Chondrocyte (in vitro differentiated cells): Measurements from ENCODE around the gene AOC2. TPM values are rescaled to one million over a fixed set of nuclear protein-coding genes. Genes with fewer than 3 reads are reported as not detected.
"Not testable (repeated sequence)": the region's sequence is repeated elsewhere in the genome, so short reads cannot be mapped to it uniquely, and the experiment has no call there.

Experiments used
- DNase-seq: peaks from one replicate; pipeline ENCODE4 v3.0.0; 2021; ENCODE audit warnings: mixed read lengths, low spot score
- H3K27ac Mint-ChIP-seq: one replicate; pipeline ENCODE4 v1.8.0; 2021; ENCODE audit warnings: mild to moderate bottlenecking, moderate library complexity, mixed read lengths; ENCODE audit not compliant: unreplicated experiment
- H3K27me3 Mint-ChIP-seq: 2 replicates; pipeline ENCODE4 v1.8.0; 2021; ENCODE audit warnings: low read depth, mixed read lengths
- H3K36me3 Mint-ChIP-seq: 2 replicates; pipeline ENCODE4 v1.8.0; 2021; ENCODE audit warnings: low read depth, mixed read lengths
- H3K4me1 Mint-ChIP-seq: 2 replicates; pipeline ENCODE4 v1.8.0; 2021; ENCODE audit warnings: low read depth, mild to moderate bottlenecking, mixed read lengths
- H3K4me3 Mint-ChIP-seq: one replicate; pipeline ENCODE4 v1.8.0; 2021; ENCODE audit warnings: mild to moderate bottlenecking, moderate library complexity, mixed read lengths; ENCODE audit not compliant: unreplicated experiment
- H3K9me3 Mint-ChIP-seq: 2 replicates; pipeline ENCODE4 v1.8.0; 2021; ENCODE audit warnings: low read depth, mixed read lengths
- CTCF ChIP-seq: fragments of 200-600 bp; sonication (generic); IDR thresholded peaks from 2 replicates; pipeline ENCODE4 v1.5.0; 2021; ENCODE audit warnings: antibody characterized with exemption, mild to moderate bottlenecking, moderate library complexity
- total RNA-seq: library from RNA; stranded (reverse); gene quantifications from 3 replicates; pipeline ENCODE4 v1.2.1, GENCODE V29; 2021

Gene AOC2
- total RNA-seq, 1 donor from 2014 or later, result 1.4 TPM

- TF ChIP-seq CTCF, result no peak
- peaks cover 15% of the 10 kb centered on the region for H3K4me1 Mint-ChIP-seq
- no peaks in the 10 kb centered on the region for H3K36me3 Mint-ChIP-seq
- no peak for DNase-seq
- peak overlapping the region; percentile 24 for H3K4me3 Mint-ChIP-seq
- H3K9me3 Mint-ChIP-seq, result no peaks in the 10 kb centered on the region
- no peak overlapping the region for H3K27ac Mint-ChIP-seq
- H3K27me3 Mint-ChIP-seq, result no peaks in the 10 kb centered on the region
These were observed 9.2 kb downstream of the AOC2 start for GRCh38 chr17:42853597-42853967.

DNA sequence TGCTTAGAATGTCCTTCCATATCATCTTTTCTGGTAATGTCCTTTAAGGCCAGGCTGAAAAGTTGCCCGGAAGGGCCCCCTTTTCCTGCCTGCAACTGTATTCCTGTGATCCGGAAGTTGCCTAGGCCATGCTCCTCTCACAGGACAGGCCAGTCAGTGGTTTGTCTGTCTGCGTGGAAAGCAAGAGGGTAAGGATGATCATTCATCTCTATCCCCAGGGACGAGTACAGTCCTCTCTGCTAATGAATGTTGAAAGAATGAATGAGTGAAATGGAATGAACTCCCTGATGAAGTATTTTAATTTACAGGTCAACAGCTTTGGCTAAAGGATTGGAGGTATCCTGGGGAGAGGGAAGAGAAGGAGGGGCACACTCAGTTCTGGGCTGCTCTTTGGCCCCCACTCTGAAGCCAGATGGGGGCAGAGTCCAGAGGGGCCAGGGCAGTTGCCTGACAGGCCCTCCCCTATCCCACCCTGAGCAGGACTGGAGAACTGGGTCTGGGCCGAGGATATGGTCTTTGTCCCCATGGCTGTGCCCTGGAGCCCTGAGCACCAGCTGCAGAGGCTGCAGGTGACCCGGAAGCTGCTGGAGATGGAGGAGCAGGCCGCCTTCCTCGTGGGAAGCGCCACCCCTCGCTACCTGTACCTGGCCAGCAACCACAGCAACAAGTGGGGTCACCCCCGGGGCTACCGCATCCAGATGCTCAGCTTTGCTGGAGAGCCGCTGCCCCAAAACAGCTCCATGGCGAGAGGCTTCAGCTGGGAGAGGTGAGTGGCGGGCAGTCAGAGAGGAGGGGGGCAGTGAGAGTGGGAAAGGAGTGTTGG lies 9.8 kb downstream of the AOC2 start:
- no peaks in the 10 kb centered on the region for H3K36me3 Mint-ChIP-seq

GRCh38 chr17:42855048-42855596 lies 10.7 kb downstream of the AOC2 start:
- Mint-ChIP-seq H3K4me3 (no peak overlapping the region), H3K27me3 (no peaks in the 10 kb centered on the region), H3K36me3 (no peaks in the 10 kb centered on the region), H3K9me3 (no peaks in the 10 kb centered on the region), H3K27ac (no peak overlapping the region), H3K4me1 (peaks cover 10% of the 10 kb centered on the region)
- no peak for TF ChIP-seq CTCF
- no peak for DNase-seq

More for the DNA sequence above, 9.8 kb downstream of the AOC2 start:
- Mint-ChIP-seq H3K4me1 (peaks cover 15% of the 10 kb centered on the region), H3K27me3 (no peaks in the 10 kb centered on the region), H3K9me3 (no peaks in the 10 kb centered on the region), H3K27ac (no peak overlapping the region), H3K4me3 (peak overlapping the region; percentile 31)
- TF ChIP-seq CTCF, result no peak
- DNase-seq, result no peak

GRCh38 chr17:42856093-42856492 lies 11.7 kb downstream of the AOC2 start:
- not testable (repeated sequence) for H3K27me3 Mint-ChIP-seq, H3K4me3 Mint-ChIP-seq, H3K4me1 Mint-ChIP-seq, H3K27ac Mint-ChIP-seq, DNase-seq, H3K36me3 Mint-ChIP-seq, H3K9me3 Mint-ChIP-seq

DNA sequence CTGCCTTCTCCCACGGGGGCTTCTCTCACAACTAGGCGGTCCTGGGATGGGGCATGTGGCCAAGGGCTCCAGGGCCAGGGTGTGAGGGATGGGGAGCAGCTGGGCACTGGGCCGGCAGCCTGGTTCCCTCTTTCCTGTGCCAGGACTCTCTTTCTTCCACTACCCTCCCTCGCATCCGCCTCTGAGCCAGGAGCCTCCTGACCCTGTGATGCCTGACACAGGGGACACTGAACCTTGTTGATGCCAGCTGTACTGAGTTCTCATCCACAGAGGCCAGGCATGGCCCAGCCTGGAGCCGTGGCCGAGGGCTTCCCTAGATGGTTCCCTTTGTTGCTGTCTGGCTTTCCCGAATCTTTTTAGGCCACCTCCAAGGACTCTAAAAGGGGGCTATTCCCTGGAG lies 12.1 kb downstream of the AOC2 start:
- H3K9me3 Mint-ChIP-seq, DNase-seq, H3K4me1 Mint-ChIP-seq, H3K36me3 Mint-ChIP-seq, H3K27ac Mint-ChIP-seq, H3K4me3 Mint-ChIP-seq, H3K27me3 Mint-ChIP-seq: not testable (repeated sequence)

DNA sequence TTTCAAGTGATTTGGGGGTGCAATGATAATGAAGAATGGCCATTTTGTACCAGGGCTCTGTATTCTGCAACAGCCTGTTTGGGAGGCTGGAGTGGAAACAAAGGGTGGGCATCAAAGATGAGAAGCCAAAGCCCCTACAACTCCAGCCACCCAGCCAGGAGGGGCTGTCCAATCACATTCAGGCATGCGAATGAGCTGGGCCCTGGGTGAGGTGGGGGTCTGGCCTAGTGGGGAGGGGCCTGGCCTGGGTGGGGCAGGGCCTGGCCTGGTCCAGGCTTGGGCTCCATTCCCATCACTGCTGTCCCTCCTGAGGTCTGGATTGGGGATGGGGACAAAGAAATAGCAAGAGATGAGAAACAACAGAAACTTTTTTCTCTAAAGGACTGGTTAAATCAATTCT lies 13.0 kb downstream of the AOC2 start:
- H3K27ac Mint-ChIP-seq, result no peak overlapping the region
- H3K4me1 Mint-ChIP-seq, result no peaks in the 10 kb centered on the region
- DNase-seq, result no peak
- no peaks in the 10 kb centered on the region for H3K36me3 Mint-ChIP-seq
- no peak for TF ChIP-seq CTCF
- no peaks in the 10 kb centered on the region for H3K27me3 Mint-ChIP-seq
- no peak overlapping the region for H3K4me3 Mint-ChIP-seq
- H3K9me3 Mint-ChIP-seq, result no peaks in the 10 kb centered on the region
